IMR-90 (cell line): ENCODE measurements around the gene EMSY.

Experiments used
- CEBPB ChIP-seq: IDR thresholded peaks from 2 replicates; pipeline ENCODE4 v1.6.1; 2012; ENCODE audit warnings: low read depth, low read length, improper control_type of control experiment
- TF ChIP-seq, protein P1 (sequence below): conservative IDR thresholded peaks from 2 replicates; pipeline ENCODE4 v1.5.1; 2012; ENCODE audit warnings: mild to moderate bottlenecking, low read depth, low read length, improper control_type of control experiment

- TF ChIP-seq, protein P1, sequence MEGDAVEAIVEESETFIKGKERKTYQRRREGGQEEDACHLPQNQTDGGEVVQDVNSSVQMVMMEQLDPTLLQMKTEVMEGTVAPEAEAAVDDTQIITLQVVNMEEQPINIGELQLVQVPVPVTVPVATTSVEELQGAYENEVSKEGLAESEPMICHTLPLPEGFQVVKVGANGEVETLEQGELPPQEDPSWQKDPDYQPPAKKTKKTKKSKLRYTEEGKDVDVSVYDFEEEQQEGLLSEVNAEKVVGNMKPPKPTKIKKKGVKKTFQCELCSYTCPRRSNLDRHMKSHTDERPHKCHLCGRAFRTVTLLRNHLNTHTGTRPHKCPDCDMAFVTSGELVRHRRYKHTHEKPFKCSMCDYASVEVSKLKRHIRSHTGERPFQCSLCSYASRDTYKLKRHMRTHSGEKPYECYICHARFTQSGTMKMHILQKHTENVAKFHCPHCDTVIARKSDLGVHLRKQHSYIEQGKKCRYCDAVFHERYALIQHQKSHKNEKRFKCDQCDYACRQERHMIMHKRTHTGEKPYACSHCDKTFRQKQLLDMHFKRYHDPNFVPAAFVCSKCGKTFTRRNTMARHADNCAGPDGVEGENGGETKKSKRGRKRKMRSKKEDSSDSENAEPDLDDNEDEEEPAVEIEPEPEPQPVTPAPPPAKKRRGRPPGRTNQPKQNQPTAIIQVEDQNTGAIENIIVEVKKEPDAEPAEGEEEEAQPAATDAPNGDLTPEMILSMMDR: peak; percentile 34; the same call in 1 of the 2 replicates
- TF ChIP-seq CEBPB: no peak
Observed at GRCh38 chr11:76445121-76446084, 585 bp downstream of the EMSY start.
